Stromal cell of bone marrow (primary cell): ENCODE results near the gene RPTN.

Source experiments
- DNase-seq: peaks from one replicate; pipeline ENCODE4 v3.0.0-alpha.2; 2012; ENCODE audit warnings: low read depth

Gene RPTN, protein sequence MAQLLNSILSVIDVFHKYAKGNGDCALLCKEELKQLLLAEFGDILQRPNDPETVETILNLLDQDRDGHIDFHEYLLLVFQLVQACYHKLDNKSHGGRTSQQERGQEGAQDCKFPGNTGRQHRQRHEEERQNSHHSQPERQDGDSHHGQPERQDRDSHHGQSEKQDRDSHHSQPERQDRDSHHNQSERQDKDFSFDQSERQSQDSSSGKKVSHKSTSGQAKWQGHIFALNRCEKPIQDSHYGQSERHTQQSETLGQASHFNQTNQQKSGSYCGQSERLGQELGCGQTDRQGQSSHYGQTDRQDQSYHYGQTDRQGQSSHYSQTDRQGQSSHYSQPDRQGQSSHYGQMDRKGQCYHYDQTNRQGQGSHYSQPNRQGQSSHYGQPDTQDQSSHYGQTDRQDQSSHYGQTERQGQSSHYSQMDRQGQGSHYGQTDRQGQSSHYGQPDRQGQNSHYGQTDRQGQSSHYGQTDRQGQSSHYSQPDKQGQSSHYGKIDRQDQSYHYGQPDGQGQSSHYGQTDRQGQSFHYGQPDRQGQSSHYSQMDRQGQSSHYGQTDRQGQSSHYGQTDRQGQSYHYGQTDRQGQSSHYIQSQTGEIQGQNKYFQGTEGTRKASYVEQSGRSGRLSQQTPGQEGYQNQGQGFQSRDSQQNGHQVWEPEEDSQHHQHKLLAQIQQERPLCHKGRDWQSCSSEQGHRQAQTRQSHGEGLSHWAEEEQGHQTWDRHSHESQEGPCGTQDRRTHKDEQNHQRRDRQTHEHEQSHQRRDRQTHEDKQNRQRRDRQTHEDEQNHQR

DNA sequence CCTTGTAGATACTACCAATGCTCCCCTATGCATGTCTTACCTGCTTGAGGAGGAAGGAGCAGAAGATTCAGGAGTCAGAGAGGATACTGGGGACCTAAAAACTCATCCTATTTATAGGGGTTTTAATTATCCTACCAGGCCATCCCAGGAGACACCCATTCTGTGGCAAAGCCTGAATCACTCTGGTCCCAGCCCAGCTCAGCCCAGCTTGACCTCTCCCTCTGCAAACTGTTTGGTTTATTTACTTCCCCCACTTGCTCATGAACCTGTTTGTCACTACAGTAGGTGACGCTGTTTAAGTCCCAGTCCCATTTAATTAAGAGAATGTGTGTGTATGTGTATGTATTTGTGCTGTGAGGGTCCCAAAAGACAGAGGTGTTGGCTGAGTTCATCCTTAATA, at the start of gene RPTN:
TSS of gene RPTN (minus strand) at position 85 of the 400 bp plus-strand sequence. CDS start 1,339 bp downstream, outside the sequence.
- no peak for DNase-seq

DNA sequence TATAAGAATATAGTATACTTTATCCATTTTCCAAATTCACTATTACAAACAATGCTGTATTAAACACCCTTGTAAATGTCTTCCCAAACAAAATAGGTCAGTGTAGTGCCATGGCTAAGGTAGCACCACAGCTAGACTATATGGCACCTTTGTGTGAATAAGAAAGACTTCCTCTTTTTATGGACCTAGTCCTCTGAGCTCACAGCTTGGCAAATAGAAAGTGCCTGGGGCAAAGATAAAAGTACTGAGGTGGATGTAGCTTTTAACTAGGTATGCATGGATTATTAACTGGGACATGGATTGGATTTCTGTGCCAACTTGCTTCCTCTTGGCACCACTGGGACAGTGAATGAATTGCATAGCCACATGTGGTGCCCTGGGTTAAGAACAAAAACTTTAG, 40.0 kb upstream of the RPTN start:
- DNase-seq: no peak

DNA sequence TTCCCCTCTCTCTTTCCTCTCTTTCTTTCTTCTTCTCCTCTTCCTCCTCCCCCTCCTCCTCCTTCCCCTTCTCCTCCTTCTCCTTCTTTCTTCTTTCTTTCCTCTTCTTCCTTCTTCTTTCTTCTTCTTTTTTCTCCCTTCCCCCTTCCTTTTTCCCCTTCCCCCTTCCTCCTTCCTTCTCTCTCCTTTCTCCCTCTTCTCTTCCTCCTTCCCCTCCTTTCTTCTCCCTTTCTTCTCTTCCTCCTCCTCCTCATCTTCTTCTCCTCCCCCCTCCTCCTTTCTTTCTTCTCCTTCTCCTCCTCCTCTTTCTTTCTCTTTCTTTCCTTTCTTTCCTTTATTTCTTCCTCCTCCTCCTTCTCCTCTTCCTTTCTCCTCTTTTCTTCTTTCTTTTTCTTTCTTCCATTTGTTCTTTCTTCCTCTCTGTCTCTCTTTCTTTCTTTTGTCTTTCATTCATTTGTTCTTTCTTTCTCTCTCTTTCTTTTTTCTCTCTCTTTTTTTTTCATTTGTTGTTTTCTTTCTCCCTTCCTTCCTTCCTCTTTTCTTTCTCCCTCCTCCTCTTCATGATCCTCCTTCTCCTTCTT, 38.4 kb upstream of the RPTN start:
- DNase-seq: no peak

DNA sequence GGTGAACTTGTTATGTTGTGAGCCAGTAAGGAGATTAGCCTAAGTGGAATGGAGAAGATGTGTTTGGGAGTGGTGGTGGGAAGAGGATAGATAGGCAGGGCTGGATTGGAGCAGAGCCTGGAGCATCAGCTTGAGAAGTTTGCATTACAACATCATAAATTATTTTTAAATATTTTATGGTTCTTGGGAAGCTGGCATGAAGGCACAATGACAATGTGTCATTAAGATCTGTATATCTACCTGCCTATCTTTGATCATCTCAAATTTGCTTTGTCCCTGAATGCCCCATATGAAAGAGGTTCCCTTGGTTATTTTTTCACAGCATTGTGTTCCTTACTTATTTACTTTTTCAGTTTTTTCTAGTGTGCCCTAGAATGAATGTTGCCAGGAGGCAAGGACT, 32.7 kb upstream of the RPTN start:
- no peak for DNase-seq

DNA sequence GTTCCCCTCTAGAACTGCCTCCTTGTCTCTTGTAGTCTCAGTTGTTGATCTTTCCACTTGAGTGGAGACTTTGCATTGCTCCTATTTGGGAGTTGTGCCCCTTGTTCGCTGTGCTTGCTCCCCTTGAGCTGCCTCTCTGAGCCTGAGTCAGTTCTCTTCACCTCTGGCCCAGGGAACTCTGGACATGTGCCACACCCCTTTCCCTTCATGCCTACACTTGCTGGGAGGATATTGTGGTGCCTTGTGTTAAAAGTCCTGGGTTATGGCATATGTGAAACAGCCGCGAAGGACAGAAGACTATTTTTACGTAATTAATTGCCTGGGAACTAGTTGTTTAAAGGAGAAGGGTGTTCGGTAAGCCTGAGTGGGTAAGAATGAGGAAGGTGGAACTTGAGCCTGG, 32.2 kb upstream of the RPTN start:
- DNase-seq: no peak

DNA sequence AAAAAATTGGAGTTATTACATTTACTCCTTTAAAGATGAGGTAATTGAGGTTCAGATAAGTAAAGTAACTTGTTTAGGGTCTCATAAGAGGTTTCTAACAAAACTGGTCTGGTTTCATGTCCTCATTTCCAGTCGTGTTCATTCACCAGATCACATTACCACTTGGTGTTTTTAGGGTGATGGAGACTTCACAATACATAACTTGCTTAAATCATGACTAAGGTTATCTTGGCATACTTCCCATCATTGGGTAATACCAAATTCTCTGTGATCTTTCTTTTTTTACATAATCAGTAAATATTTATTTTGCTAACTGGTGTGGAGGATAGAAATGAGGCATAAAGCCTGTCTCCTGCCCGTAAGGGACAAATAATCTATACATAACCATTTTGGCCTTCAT, 31.6 kb upstream of the RPTN start:
- peak; percentile 54 for DNase-seq

DNA sequence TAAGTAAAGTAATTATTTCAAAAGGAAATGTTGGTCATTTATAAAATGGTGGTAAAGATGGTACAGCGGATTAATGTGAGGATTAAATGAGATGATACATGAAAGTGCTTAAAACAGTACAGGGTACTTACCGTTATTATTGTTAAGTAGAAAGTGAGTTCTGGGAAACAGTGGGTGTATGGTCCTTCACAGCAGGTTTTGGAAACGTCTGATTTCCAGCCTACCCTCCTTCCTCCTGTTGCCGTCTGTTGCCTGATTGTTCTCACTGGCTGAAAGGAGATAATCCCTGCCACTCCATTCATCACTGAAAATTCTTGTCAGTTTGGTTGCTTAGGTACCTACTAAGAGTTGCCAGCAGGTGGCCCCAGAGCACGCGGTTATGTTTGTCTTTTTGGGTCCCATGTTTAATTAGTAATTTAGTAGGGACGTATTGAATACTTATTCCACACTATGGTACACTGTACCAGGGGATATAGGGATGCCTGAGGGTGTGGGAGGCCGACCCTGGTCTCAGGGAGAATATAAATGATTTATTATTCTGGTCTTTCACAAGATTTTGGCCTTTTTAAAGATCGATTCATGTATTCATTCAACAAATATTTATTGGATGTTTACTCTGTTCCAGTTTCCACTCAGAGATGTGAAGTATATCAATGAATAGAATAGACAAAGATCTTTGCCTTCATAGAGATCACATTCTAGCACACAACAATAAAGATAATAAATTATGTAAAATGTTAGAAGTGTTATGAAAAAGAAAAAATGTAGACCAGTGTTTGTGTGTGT, 30.8 kb upstream of the RPTN start:
- DNase-seq: peak; percentile 38

DNA sequence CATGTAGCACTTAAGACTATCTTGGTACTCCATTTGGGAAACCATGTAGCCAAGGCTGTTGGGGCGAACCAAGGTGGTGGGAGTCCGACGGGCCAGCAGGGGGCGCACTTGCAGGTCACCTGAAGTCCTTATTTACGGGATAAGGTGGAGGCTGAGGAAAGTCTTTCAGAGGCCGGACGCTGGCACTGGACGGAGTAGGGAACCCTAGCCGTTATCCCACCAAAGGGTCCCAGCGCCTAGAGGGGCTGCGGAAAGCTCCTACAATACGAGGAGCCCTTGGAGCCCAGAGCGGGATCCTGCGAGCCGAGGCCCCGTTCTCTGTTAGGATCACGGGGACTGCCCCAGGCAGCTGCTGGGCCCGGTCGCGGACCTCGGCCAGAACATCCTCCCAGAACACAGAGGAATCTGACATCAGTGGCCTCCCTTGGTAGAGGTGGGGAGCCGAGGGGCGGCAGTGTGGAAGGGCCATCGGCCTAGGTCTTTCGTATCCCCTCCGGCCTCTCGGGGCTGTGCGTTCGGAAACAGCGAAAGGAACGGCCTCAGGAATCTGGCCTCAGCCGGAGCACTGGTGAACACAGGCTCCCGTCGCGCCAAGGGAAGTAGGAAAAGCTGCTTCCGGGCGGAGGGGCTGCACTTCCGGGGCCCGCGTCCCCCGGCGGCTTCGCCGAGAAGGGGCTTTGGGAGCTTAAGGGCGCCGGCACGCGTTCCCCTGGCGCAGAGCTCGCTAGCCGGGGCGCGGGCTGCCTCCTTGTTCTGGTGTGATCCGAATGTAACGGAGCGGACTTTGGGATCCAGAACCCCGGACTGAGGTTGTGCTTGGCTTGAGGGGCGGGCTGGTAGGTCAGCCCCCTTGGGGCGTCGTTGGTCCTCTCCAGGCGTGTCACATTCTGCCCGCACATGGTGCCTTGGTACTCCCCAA, 29.9 kb upstream of the RPTN start:
- peak; percentile 33 for DNase-seq

DNA sequence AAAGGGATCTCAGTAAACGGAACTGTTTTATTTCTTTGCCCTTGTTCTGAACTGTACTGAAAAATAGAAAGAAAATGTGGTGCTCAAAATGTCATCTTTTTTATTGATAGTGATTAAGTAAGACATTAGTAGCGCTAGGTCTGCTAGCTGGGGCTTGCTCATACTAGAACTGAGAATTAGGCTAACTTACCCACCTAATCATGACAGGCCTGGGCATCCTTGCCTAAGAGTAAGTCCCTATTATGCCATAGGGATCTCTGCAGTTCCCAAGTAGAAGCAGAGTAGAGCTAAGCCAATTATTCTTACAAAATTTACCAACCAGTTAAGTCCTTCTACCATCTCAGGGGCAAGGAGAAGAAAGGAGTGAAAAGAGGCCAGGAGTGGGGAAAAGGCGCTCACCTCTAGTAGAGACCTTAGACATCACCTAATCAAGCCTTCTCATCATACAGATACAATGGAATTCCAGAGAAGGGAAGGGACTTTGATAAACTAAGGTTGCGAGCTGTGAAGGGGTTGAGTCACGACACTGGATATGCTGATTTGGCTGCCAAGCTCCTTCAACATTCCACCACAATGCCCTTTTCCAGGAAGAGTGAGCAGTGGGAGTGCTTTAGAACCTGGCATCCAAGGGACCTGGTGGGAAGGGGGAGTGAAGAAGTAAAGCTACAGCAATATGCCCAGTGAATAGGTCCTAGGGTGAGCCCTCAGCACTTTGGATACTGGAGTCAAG, 27.7 kb upstream of the RPTN start:
- no peak for DNase-seq

DNA sequence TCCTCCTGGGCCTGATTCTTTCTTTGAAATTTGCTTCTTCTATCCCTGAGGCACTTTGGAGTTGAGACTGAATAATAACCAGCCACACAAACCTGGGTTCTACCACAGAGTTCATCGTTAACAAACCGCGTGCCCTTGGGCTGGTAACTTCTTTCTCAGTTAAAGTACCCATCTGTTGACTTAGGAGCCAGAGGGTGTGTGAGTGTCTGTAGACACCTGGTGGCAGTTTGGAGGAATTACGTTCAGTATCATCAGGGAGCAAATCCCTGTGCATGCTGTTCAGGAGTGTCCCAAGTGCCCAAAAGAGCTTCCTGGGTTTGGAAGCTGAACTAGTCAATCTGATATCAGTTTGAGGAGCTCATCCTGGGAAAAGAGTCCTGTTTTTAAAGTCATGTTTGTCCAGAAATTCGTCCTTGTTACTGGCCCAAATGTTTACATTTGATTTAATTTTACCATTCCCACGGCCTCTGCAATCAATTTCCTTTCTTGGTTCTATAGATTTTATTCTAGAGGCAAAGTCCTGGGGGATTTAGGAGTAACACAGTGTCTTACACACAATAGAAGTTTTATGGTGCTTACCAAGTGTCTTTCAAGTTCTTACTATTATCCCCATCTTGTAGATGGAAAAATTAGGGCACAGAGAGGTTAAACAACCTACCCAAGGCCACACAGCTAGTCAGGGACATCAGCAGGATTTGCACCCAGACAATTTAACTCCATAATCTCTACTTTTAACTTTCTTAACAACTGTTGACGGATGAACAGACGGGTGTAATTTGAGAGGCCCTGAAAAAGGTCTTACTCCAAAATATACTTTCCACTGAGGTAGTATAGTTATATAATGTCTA, 26.7 kb upstream of the RPTN start:
- peak; percentile 50 for DNase-seq

DNA sequence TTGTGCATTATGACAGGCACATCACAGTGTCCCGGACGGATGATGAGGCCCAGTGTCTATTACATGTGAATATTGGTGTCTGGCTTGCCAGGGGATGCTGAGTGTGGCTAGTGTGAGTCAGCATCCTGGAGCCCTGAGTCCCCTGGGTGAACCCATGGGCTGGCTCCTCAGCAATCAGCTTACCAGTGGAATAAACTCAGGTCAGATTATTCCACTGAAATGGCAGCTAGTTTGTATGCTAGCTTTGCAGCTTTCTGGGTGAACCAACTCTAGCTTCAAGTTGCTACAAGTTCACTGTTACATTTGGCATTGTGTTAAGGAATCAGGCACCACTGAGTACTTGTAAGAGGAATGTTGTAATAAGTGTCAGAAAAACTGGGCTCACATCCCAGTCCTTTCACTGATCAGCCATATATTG, 23.9 kb upstream of the RPTN start:
- peak; percentile 86 for DNase-seq

DNA sequence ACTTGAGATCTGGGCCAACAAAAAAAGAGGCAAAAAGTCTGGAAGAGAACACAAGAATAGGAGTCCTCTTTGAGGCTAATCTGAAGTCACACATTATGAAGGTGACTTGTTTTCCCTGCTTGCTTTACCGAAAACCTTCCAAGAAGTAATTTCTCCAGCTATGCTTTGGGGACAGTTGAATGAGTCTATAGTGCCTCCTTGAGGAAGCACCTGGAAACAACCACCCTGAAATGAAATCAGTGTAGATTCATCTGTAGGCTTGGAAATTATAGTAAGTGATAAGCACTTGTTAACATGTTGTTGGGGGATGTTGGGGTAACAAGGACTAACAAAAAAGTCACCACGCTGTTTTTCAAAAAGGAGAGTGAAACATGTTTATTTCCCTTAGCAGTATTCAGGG, 23.4 kb upstream of the RPTN start:
- no peak for DNase-seq

DNA sequence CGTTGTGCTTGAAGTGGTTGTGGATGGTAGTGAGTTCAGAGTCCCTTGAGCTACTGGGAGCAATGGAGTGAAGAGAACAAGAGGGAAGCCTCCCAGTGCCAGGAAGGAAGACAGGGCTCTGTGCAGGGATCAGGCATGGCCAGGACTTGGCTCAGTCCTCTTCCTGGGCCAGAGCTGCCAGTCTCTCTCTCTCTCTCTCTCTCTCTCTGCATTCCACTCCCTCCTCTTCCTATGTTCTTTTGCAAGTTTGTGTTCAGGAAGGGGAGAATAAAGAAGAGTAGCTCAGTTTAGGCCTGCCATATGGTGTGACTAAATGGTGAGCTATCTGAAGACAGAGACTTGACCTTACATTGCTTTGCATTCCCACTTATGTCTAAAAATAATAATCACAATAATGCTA, 20.5 kb upstream of the RPTN start:
- DNase-seq: no peak

DNA sequence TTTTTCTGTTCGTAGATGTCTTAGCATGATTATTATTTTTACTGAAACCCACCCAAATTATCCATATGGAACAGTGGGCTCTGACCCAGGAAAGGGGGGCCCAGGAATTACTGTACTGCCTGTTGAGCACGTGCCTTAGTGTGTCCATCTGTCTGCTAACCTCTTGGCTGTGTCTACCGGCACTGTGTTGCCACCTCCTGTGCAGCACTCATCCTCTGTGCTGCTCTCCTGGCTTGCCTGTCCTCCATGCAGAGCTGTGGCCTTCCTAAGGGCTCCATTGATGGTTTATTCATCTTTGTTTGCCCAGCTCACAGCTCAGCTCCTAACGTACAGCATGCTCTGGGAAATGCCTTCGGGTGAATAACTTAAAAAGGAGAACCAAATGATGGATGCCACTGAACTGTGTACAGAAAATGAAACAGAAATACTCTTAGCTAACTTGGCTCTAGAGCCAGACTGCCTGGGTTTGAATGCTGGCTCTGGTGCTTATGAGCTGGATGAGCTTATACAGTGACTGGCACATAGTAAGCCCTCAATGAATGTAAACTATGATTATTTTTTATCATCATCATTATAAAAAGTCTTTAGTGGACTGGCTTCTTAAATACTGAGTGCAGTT, 11.4 kb upstream of the RPTN start:
- DNase-seq: no peak

DNA sequence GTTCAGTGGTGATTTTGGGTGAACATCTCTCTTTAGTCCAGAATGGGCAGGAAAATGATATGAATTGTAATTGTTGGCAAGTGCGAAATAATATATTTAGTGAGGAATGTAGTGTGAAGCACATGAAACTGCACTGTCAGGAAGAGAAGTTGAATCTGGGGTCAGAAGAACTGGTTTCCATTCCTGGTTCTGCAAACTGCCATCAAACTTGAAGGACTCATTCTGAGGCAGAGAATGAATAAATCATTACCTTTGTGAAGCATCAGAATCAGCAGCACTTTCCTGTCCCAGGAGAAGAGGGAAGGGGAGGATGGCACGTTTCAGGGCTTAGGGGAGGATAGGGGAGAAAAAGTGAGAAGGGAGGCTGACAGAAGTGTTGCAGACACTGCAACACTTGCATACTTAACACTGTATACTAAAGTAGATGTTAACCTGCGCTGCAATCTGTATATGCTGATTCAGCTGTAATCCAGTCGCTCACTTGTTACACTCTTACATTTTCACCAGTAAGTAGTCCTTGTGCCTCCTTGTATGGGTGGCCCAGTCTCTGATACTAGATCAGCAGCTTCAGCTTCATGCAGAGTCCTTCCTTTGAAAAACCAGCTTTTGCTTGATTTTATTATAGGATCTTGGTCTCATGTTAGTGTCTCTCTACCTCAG, 10.5 kb upstream of the RPTN start:
- DNase-seq: no peak

DNA sequence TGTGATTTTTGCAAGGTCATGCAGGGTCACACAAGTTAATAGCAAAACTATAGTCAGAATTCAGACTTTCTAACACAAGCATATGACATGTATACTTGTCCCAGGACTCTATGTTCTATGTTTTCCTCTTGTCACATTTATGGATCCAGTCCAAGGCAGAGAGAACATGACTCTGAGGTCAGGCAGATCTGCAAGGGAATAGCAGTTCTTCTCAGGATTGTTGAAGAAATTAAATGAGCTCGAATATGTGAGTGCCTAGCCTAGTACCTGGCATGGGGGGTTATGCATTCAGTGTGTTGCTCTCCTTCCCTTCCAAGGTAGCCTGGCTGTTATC, 9.5 kb upstream of the RPTN start:
- DNase-seq: no peak

DNA sequence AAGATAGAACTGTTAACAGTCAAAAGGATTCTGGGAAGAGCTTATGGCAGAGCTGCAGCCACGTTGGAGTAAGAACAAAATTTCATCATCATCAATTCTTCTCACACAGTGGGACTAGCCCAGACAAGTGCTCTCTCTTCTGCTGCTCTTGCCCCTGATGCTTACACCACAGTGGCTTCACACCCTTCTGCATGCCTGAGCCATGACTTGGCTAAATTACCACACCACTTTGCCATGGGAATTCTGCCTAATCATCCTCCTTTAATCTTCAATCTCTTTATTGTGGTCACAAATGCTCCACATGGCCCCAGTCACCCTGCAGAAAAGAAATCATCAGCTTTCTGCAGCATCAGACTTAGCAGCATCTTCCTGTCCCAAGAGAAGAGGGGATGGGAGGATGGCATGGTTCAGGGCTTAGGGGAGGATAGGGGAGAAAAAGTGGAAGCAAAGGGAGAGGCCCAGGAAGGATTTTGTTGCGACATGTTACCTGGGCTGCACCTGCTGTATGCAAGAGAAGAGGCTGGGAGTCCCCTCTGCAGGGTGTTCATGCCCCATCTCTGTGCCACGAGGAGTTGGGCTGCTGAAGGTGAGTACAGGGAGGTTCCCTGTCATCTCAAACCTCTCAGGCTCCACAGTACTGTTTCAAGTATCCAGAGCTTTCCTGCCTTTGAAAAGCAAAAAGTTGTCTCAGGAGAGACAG, 9.0 kb upstream of the RPTN start:
- DNase-seq: peak; percentile 38

DNA sequence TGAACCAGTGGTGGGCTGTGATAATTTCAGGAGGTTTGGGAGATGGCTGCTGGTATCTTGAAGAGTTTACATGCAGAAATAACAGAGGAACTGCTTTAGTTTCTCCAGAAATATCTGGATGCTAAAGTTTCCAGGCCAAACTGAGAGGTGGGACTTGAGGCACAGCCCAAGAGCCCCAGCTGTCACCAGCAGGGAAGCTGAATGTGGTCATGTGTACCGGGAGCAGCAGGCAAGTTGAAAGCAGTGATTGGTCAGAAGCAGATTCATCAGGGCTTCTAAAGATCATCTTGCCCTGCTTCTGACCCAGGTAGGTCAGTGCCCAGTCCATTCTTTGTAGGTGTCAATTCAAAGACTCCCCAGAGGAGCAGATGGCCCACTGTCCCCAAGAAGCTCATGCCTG, 7.9 kb upstream of the RPTN start:
- DNase-seq: no peak
